ENCODE results near the gene PAK6.

- TF ChIP-seq CTCF (conservative IDR thresholded peaks at IDR 0.05; ENCODE audit: low read depth, low read length) (no peak), EZH2 (IDR thresholded peaks at IDR 0.05; ENCODE audit: low read length, unreplicated experiment) (no peak)
These were observed 16.2 kb downstream of the PAK6 start for GRCh38 chr15:40255033-40255432.
